WTC11 (cell line): Measurements from ENCODE around the gene MRC2. TPM values are rescaled to one million over a fixed set of nuclear protein-coding genes. Genes with fewer than 3 reads are reported as not detected.
"Not testable (repeated sequence)": the region's sequence is repeated elsewhere in the genome, so short reads cannot be mapped to it uniquely, and the experiment has no call there.

Source experiments
- ATAC-seq: fragments of 200-7000 bp; cut with Tn5 transposase; 2 replicates; pipeline ENCODE4 v1.10.0; 2021; ENCODE audit warnings: mild to moderate bottlenecking, moderate library complexity
- CTCF ChIA-PET: fragments of 300-600 bp; sonication (Branson Sonifier 250); formaldehyde crosslinking; loops from one replicate; lab custom pipeline; 2021; ENCODE audit warnings: antibody characterized with exemption; lab: Charles Lee
- POLR2A ChIA-PET: fragments of 350-600 bp; sonication (Branson Sonifier 250); formaldehyde crosslinking; loops from one replicate; lab custom pipeline; 2021; ENCODE audit warnings: antibody characterized with exemption; lab: Charles Lee
- DNase-seq: peaks from one replicate; pipeline ENCODE4 v3.0.0; 2021; ENCODE audit warnings: low spot score
- H3K27ac Mint-ChIP-seq: 2 replicates; pipeline ENCODE4 v1.8.0; 2021; ENCODE audit warnings: mixed read lengths
- H3K27me3 Mint-ChIP-seq: 2 replicates; pipeline ENCODE4 v1.8.0; 2021; ENCODE audit warnings: low read depth, mild to moderate bottlenecking, moderate library complexity, mixed read lengths
- H3K36me3 Mint-ChIP-seq: 2 replicates; pipeline ENCODE4 v1.8.0; 2021; ENCODE audit warnings: mixed read lengths
- H3K4me1 Mint-ChIP-seq: 2 replicates; pipeline ENCODE4 v1.8.0; 2022; ENCODE audit warnings: mixed read lengths
- H3K4me3 Mint-ChIP-seq: 2 replicates; pipeline ENCODE4 v1.8.0; 2021; ENCODE audit warnings: mild to moderate bottlenecking, moderate library complexity, mixed read lengths
- H3K9me3 Mint-ChIP-seq: 2 replicates; pipeline ENCODE4 v1.8.0; 2021; ENCODE audit warnings: mixed read lengths
- GTF2I ChIP-seq: fragments of 250-450 bp; sonication (Bioruptor Pico); conservative IDR thresholded peaks from 2 replicates; pipeline ENCODE4 v1.4.0; 2021; ENCODE audit warnings: mild to moderate bottlenecking
- JUN ChIP-seq: sonication (generic); formaldehyde crosslinking; IDR thresholded peaks from 2 replicates; pipeline ENCODE4 v1.8.0; 2023; ENCODE audit warnings: mild to moderate bottlenecking, missing genetic modification reagents
- KAT7 ChIP-seq: sonication (generic); formaldehyde crosslinking; IDR thresholded peaks from 2 replicates; pipeline ENCODE4 v1.8.1; 2023; ENCODE audit warnings: missing genetic modification reagents, mild to moderate bottlenecking, borderline replicate concordance
- NFATC4 ChIP-seq: fragments of 250-450 bp; sonication (Bioruptor Pico); IDR thresholded peaks from 2 replicates; pipeline ENCODE4 v1.9.0; 2021; ENCODE audit warnings: mild to moderate bottlenecking
- RORB ChIP-seq: fragments of 250-450 bp; sonication (Bioruptor Pico); IDR thresholded peaks from 2 replicates; pipeline ENCODE4 v1.9.0; 2021; ENCODE audit warnings: mild to moderate bottlenecking
- TEAD1 ChIP-seq: sonication (generic); formaldehyde crosslinking; IDR thresholded peaks from 2 replicates; pipeline ENCODE4 v1.8.0; 2022; ENCODE audit warnings: mild to moderate bottlenecking, missing genetic modification reagents
- total RNA-seq: library from RNA; stranded (reverse); gene quantifications from 3 replicates; pipeline ENCODE4 v1.2.3, GENCODE V29; 2021
- TF ChIP-seq, protein P1 (sequence below): sonication (generic); formaldehyde crosslinking; IDR thresholded peaks from 2 replicates; pipeline ENCODE4 v1.8.1; 2023; ENCODE audit warnings: mild to moderate bottlenecking, missing genetic modification reagents
- TF ChIP-seq, protein P2 (sequence below): sonication (generic); formaldehyde crosslinking; IDR thresholded peaks from 2 replicates; pipeline ENCODE4 v1.8.1; 2022; ENCODE audit warnings: mild to moderate bottlenecking, missing genetic modification reagents, moderate library complexity, borderline replicate concordance
- TF ChIP-seq, protein P3 (sequence below): fragments of 250-450 bp; sonication (Bioruptor Pico); conservative IDR thresholded peaks from 2 replicates; pipeline ENCODE4 v1.9.0; 2021; ENCODE audit warnings: mild to moderate bottlenecking
- TF ChIP-seq, protein P4 (sequence below): sonication (generic); formaldehyde crosslinking; conservative IDR thresholded peaks from 2 replicates; pipeline ENCODE4 v1.8.1; 2023; ENCODE audit warnings: mild to moderate bottlenecking, low read depth, missing genetic modification reagents, moderate library complexity
- TF ChIP-seq, protein P5 (sequence below): sonication (generic); formaldehyde crosslinking; IDR thresholded peaks from 2 replicates; pipeline ENCODE4 v1.8.0; 2022; ENCODE audit warnings: missing genetic modification reagents
- TF ChIP-seq, protein P6 (sequence below): sonication (generic); formaldehyde crosslinking; IDR thresholded peaks from 2 replicates; pipeline ENCODE4 v1.8.1; 2023; ENCODE audit warnings: mild to moderate bottlenecking, missing genetic modification reagents, moderate library complexity

Gene MRC2
- total RNA-seq, 1 experiment from 2014 or later, result 35.3 TPM

DNA sequence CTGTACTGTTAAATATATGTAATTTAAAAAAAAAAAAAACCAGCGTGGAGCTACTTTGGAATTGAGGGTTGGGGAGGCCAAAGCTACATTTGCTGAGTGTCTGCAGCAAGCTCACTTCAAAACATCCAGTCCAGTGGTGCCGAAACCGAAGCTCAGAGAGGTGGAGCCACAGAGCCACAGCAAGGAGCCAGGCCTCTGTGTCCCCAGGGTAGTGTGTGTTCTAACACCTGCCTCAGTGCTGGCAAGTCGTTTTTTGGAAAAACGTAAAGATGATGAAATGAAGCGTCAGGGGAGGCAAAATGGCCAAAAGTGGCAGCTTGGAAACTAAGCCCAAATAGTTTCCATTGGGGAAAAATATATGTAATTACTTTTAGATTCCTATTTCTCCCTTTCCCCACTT lies 36.1 kb upstream of the MRC2 start (continued):
- TF ChIP-seq, protein P1, sequence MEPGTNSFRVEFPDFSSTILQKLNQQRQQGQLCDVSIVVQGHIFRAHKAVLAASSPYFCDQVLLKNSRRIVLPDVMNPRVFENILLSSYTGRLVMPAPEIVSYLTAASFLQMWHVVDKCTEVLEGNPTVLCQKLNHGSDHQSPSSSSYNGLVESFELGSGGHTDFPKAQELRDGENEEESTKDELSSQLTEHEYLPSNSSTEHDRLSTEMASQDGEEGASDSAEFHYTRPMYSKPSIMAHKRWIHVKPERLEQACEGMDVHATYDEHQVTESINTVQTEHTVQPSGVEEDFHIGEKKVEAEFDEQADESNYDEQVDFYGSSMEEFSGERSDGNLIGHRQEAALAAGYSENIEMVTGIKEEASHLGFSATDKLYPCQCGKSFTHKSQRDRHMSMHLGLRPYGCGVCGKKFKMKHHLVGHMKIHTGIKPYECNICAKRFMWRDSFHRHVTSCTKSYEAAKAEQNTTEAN, result no peak
- TF ChIP-seq RORB (CRISPR knock-in tag), result no peak
- TF ChIP-seq TEAD1 (CRISPR knock-in tag), result no peak
- TF ChIP-seq JUN (CRISPR knock-in tag), result no peak
- no peak for TF ChIP-seq GTF2I
- TF ChIP-seq, protein P2, sequence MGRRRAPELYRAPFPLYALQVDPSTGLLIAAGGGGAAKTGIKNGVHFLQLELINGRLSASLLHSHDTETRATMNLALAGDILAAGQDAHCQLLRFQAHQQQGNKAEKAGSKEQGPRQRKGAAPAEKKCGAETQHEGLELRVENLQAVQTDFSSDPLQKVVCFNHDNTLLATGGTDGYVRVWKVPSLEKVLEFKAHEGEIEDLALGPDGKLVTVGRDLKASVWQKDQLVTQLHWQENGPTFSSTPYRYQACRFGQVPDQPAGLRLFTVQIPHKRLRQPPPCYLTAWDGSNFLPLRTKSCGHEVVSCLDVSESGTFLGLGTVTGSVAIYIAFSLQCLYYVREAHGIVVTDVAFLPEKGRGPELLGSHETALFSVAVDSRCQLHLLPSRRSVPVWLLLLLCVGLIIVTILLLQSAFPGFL (CRISPR knock-in tag), result no peak
- no peak for TF ChIP-seq NFATC4 (CRISPR knock-in tag)
- TF ChIP-seq, protein P3, sequence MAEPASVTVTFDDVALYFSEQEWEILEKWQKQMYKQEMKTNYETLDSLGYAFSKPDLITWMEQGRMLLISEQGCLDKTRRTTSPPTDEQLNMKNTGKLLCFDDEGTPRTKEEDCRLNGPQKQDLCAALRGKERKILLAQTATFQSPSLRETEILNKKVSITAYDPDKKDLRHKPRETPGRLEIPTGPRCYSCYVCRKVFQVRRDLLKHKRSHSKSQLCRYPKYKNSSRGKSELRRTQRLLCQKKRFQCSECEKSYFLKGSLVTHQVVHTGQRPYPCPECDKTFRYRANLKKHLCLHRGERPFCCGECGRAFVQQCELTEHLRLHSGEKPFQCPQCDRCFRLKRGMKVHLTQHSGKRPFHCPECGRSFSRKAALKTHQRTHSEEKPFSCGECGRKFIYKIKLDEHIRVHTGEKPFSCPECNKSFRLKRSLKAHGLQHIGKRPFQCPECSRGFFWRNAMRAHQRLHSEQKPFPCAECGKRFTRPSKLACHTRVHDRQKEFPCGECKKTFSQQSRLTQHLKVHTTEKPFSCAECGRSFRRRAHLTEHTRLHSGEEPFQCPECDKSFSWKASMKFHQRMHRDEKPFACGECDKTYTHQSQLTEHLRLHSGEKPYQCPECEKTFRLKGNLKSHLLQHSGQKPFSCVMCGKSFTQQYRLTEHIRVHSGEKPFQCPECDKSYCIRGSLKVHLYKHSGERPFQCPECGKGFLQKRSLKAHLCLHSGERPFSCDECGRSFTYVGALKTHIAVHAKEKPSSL, result no peak
- no peak for TF ChIP-seq KAT7 (CRISPR knock-in tag)
- TF ChIP-seq, protein P4, sequence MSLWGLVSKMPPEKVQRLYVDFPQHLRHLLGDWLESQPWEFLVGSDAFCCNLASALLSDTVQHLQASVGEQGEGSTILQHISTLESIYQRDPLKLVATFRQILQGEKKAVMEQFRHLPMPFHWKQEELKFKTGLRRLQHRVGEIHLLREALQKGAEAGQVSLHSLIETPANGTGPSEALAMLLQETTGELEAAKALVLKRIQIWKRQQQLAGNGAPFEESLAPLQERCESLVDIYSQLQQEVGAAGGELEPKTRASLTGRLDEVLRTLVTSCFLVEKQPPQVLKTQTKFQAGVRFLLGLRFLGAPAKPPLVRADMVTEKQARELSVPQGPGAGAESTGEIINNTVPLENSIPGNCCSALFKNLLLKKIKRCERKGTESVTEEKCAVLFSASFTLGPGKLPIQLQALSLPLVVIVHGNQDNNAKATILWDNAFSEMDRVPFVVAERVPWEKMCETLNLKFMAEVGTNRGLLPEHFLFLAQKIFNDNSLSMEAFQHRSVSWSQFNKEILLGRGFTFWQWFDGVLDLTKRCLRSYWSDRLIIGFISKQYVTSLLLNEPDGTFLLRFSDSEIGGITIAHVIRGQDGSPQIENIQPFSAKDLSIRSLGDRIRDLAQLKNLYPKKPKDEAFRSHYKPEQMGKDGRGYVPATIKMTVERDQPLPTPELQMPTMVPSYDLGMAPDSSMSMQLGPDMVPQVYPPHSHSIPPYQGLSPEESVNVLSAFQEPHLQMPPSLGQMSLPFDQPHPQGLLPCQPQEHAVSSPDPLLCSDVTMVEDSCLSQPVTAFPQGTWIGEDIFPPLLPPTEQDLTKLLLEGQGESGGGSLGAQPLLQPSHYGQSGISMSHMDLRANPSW (CRISPR knock-in tag), result no peak

DNA sequence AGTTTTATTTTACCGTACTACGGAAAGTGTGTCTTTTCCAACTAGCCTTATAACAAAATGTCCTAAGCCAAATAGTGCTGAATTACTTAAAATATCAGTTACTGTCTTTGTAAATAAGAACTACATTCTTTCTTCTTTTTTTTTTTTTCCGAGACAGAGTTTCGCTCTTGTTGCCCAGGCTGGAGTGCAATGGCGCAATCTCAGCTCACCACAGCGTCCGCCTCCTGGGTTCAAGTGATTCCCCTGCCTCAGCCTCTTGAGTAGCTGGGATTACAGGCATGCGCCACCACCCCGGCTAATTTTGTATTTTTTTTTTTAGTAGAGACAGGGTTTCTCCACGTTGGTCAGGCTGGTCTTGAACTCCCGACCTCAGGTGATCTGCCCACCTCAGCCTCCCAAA lies 35.6 kb upstream of the MRC2 start:
- H3K4me3 Mint-ChIP-seq, H3K9me3 Mint-ChIP-seq, H3K27ac Mint-ChIP-seq, CTCF ChIA-PET, DNase-seq, H3K4me1 Mint-ChIP-seq, POLR2A ChIA-PET, H3K27me3 Mint-ChIP-seq, ATAC-seq: not testable (repeated sequence)
- peaks cover 32% of the 10 kb centered on the region for H3K36me3 Mint-ChIP-seq

DNA sequence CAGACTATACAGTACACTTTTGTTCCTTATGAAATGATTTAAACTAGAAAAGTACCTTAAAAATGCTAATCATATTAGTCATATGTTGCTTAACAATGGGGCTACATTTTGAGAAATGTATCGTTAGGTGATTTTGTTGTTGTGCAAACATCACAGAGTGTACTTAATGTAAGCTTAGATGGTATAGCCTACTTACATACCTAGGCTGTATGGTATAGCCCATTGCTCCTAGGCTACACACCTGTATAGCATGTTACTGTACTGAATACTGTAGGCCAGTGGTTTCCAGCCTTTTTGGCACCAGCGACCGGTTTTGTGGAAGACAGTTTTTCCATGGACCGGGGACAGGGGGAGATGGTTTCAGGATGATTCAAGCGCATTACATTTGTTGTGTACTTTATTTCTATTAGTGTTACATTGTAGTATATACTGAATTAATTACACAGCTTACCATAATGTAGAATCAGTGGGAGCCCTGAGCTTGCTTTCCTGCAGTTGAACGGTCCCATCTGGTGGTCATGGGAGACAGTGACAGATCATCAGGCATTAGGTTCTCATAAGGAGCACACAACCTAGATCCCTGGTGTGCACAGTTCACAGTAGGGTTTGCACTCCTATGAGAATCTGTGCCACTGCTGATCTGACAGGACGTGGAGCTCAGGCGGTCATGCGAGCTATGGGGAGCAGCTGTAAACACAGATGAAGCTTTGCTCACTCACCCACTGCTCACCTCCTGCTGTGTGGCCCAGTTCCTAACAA lies 35.0 kb upstream of the MRC2 start:
- Mint-ChIP-seq H3K36me3 (peaks cover 35% of the 10 kb centered on the region), H3K27ac (no peak overlapping the region), H3K4me3 (no peak overlapping the region), H3K9me3 (peaks cover 14% of the 10 kb centered on the region), H3K4me1 (no peaks in the 10 kb centered on the region), H3K27me3 (no peaks in the 10 kb centered on the region)
- ChIA-PET POLR2A (no interaction called here), CTCF (interaction anchor here (1.3 kb wide), 1 partner anchor 171 kb away, joined by 4 read pairs; no protein-coding TSS in a partner anchor)
- no peak for DNase-seq
- ATAC-seq, result no peak
- TF ChIP-seq, protein P5, sequence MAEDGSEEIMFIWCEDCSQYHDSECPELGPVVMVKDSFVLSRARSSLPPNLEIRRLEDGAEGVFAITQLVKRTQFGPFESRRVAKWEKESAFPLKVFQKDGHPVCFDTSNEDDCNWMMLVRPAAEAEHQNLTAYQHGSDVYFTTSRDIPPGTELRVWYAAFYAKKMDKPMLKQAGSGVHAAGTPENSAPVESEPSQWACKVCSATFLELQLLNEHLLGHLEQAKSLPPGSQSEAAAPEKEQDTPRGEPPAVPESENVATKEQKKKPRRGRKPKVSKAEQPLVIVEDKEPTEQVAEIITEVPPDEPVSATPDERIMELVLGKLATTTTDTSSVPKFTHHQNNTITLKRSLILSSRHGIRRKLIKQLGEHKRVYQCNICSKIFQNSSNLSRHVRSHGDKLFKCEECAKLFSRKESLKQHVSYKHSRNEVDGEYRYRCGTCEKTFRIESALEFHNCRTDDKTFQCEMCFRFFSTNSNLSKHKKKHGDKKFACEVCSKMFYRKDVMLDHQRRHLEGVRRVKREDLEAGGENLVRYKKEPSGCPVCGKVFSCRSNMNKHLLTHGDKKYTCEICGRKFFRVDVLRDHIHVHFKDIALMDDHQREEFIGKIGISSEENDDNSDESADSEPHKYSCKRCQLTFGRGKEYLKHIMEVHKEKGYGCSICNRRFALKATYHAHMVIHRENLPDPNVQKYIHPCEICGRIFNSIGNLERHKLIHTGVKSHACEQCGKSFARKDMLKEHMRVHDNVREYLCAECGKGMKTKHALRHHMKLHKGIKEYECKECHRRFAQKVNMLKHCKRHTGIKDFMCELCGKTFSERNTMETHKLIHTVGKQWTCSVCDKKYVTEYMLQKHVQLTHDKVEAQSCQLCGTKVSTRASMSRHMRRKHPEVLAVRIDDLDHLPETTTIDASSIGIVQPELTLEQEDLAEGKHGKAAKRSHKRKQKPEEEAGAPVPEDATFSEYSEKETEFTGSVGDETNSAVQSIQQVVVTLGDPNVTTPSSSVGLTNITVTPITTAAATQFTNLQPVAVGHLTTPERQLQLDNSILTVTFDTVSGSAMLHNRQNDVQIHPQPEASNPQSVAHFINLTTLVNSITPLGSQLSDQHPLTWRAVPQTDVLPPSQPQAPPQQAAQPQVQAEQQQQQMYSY (CRISPR knock-in tag), result no peak
- TF ChIP-seq, protein P6, sequence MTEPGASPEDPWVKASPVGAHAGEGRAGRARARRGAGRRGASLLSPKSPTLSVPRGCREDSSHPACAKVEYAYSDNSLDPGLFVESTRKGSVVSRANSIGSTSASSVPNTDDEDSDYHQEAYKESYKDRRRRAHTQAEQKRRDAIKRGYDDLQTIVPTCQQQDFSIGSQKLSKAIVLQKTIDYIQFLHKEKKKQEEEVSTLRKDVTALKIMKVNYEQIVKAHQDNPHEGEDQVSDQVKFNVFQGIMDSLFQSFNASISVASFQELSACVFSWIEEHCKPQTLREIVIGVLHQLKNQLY (CRISPR knock-in tag), result no peak
